GM21447 (cell line): ENCODE data around the gene CASR.

Source experiments
- ATAC-seq: cut with Tn5 transposase; IDR thresholded peaks from one replicate; pipeline ENCODE4 v1.9.1; 2021; ENCODE audit not compliant: unreplicated experiment

Gene CASR

DNA sequence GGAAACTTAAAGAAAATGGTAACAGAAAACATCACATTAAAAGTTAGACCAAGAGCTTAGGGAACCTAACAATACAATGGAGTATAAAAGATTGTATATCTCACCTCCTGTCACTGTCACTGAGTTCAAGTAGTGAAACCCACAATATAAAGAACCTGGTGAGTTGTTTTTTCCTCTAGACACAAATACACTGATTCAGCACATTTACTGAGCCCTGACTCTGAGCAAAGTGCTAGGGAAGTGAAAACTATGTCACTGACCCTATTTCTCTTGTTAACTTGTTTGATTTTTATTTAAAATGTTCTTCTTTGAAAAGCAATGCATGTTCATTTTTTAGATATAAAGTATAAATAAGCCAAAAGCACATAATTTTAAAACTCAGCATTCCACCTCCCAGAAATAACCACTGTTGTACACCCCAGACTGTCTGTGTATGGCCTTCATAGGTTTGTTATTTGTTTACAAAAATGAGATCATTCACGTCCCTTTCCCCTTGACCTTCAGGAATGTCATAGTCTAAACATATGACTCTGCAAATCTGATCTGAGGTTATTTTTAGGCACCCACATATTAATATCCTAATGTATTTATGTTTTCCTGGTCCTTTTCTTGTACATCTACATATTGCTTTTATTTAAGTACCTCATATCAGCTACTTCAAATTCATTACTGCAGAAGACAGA is 72.4 kb downstream of the CASR start:
- peak; percentile 72 for ATAC-seq

DNA sequence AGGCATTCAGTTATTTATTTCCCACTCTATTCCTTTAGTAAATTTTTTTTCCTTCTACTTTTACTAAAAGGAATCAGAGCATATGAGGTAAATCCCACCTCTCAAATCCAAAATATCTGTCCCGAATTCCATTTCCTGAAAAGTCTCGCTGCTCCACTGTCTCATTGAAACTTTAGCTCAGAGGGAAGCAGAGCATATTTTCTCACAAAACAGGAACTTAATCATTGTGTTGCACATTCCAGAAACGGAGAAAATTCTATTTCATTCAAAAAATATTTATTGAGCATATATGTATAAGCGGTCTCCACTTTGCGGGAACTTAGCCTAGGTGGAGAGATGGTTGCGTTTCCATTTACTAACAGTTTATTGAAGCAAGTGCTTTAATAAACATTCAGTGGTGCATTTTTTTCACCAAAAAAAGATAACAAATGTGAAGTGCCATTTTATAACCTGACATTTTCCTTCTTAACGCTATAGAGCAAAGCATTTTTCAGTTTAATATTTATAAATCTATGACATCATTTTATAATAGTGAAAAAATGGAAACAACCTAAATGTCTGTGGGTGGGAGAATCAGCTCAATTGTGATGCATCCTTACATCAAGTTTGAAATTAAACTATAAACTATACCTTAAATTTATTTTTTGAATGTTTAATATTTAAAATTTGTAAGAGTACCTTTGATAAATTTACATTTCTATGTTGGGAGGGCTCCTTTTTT is 74.3 kb downstream of the CASR start:
- no peak for ATAC-seq

DNA sequence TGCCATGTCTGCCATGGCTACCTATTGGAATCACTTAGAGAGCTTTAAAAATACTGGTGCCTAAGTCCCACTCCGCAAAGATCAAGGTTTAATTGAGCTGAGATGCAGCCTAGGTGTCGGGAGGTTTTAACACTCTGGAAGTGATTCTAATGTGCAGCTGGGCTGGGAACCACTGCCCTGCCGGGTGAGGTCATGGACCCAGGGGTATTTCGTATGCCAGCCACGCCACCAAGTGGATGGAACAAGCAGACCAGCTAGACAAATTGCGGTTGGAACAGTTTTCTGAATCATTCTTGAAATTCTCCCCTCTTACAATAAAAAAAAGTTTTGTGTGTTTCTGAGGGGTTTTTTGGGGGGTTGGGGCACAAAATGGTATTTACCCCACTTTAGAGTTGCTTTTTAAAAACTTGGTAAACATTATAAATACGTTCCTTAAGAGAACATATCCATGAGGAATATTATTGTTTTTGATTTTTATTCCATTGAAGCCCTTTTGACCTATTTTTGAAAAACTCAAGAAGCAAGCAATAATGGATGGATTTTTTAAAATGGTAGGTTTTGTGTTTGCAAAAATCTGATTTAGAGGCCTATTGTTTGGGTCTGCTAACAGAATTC is 75.4 kb downstream of the CASR start:
- ATAC-seq, result peak; percentile 82

DNA sequence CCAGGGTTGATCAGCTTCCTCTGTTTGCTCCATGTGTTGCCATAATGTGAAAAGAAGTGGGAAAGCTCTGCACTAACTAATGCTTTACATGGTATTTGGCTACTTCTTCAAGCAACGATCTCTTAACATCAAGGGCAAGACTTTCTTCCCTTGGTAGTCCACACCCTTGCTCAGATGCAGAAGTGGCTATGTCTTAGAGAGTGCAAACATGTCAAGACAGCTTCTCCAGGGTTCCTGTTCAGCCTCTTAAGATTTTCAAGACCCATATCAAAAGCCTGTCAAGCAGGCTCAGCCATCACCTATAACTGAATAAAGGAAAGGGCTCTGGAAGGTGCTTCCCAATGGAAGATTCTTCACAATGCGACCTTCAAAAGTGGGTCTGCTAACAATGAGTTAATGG is 76.7 kb downstream of the CASR start:
- ATAC-seq, result no peak

DNA sequence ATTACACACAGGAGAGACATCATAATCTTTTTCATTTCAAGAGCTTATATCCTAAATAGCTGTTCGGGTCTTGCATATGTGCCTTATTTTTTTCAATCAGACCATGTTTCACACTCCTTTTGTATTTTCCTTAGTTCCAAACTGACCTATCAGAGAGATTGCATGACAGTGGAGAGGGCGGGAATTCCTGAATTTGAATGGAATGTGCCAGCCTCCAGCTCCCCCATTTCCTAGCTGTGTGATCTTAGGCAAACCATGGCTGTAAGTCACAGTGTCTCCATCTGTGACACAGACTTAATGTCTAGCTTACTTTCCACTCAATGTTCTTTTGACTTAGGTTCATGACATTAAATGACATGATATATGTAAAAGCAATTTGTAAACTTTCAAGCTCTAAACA is 79.6 kb downstream of the CASR start:
- no peak for ATAC-seq

DNA sequence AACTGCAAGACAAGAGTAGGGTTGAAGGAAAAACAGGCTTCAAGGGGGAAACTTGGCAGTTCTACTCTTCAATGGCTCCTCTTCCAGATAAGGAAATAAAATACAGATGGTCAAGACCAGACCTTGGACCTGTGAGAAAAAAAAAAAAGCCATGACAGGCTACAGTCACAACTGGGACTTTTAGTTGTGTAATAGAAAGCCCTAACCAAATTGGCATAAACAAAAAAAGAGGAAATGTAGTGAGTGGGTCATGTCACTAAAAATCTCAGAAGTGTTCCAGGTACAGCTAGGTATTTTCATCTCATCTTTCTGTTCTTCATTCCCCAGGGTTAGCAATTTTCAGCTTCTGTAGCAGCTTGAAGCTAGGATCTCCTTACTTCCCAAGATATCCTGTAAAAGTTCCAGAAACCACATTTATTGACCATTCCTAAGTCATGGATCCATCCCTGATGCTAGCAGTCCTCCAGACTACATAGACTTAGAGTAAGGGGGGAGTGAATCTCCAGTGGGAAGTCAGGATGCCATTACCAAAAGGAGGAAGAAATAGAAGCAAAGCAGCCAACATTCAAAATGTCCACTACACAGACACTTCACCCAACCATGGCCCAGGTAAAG is 80.6 kb downstream of the CASR start:
- ATAC-seq, result no peak

DNA sequence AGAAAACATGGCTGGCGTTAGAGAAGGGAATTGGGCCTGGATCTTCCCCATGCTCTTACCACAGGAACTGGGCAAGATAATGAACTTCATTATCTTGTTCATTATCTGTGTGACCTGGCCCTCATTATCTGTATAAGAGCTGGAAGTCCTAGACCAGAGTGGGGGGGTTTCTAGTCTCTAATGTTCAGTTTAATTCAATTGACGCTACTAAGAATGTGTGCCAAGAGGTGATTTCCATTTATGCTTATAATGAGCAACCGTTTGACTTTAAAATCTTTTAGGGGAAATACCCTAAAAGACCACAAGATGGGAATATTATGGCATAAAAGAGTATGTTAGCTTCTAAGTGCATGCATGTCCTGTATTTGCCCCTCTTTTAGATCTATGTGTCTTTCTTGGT is 82.5 kb downstream of the CASR start:
- ATAC-seq, result no peak

DNA sequence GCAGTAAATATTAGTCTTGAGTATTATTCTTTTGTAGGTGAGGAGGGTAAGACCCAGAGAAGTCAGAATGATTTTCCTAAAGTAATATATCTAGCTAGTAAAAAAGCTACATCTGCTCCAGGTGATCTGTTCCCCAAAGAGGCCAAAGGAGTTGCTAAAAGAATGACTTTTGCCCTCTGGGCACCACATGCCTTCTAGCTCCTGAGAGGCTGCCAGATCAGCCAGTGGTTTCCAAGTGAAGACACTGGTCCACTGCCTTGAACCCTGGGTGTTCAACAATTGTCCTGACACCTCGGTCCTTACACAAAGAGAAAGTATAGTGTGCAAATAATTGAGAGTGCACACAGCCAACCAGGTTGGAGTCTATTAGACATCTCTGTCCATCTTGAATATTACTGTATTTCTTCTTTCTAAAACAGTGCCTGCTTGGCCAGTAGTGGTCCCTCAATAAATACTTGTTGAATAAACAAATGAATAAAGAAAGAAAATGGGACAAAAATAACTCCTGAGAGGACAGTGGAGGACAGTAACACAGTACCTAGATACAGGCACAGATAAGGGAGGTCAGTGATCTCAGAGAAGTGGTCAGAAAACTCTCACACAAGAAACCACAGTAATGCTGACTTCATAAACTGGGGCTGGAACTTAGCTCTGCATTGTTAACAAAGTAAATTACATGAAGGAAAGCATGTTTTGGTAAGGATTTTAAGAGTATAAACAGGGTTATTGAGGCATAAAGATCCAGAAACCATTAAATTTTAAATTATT is 85.0 kb downstream of the CASR start:
- no peak for ATAC-seq

DNA sequence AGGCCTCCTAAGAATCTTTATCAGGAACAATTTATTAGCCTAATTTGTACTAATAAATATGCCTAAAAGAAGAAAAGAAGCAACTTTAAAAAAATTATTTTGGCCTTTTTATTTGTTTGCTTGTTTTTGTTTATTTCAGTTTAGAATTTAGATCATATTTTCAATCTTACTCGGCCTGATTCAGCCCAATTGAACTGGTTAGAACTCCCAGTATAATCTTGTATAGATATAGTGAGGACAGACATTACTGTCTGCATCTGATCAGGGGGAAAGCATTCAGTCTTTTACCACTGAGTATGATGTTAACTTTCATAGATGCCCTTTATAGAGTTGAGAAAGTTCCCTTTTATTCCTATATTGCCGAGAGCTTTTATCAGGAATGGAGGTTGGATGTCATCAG is 85.6 kb downstream of the CASR start:
- no peak for ATAC-seq

DNA sequence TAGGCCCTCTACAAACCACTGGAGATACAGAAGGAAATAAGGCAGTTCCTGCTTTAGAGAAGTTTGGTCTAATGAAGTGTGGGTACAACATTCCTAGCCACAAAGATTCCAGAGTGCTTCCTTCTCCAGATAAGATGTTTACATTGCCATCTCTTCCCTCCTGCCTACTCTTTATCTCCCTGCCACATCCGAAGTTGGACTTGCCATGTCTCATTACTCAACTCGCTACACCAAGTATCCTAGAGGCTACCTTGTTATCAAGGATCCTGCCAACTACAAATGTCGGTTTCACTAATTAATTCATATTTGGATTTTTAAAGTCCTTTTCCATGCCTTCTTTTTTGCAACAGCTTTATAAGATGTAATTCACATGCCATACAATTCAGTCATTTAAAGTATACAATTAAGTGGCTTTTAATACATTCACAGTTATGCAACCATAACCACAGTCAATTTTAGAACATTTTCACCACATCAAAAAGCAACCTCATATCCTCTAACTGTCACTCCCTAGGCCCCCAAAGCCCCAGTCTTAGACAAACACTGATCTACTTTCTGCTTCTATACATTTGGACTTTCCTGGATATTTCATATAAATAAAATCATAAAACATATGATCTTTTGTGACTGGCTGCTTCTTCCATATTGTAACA is 87.9 kb downstream of the CASR start:
- no peak for ATAC-seq

DNA sequence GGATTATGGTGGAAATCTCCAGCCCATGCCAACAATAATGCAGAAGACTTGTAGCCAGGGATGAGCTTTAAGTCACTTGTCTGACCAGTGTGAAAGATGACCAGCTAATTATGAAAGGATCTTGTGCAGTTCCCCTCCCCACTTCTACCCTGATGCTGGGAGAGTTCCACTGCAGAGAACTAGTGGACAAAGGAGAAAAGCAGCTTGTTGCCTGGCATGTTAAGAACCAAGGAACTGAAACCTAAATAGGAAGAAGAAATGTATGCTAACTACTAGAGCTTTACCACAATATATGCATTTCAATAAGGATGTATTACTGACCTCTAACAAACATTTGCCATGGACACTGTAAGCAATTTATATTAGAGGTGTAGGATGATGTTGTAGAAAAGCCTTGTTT is 89.4 kb downstream of the CASR start:
- ATAC-seq, result no peak

DNA sequence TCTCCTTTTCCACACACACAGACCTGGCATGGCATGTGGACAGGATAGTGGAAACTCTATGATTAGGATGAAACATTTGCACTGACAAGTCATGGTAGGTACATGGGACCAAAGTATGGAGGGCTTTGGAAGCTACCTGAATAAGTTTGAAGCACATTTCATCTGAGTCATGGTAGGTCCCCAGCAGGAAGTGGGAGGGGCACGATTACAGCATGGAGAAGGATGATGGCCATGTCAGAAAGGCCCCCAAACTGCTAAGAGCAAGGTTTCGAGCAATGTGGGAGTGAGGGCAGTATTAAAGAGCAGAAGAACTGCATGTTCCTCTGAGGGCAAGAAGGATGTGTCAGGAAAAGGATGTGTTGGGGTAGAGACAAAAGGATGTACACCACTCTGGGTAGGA is 90.0 kb downstream of the CASR start:
- ATAC-seq, result no peak

DNA sequence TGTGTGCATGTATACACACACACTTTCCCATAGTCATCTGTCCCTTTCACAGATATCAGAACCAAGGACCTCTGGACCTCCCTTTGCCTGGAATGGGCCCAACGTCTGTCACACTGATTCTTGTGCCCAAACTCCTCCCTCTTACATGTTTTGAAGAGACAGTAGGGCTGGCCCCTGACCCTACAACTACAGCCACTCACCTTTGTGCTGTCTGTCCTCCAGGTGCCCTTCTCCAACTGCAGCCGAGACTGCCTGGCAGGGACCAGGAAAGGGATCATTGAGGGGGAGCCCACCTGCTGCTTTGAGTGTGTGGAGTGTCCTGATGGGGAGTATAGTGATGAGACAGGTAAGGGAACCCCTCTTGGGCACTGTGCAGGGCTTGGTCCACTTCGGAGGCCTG is 98.4 kb downstream of the CASR start:
- ATAC-seq, result no peak

DNA sequence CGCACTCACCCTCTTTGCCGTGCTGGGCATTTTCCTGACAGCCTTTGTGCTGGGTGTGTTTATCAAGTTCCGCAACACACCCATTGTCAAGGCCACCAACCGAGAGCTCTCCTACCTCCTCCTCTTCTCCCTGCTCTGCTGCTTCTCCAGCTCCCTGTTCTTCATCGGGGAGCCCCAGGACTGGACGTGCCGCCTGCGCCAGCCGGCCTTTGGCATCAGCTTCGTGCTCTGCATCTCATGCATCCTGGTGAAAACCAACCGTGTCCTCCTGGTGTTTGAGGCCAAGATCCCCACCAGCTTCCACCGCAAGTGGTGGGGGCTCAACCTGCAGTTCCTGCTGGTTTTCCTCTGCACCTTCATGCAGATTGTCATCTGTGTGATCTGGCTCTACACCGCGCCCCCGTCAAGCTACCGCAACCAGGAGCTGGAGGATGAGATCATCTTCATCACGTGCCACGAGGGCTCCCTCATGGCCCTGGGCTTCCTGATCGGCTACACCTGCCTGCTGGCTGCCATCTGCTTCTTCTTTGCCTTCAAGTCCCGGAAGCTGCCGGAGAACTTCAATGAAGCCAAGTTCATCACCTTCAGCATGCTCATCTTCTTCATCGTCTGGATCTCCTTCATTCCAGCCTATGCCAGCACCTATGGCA is 100.5 kb downstream of the CASR start:
- ATAC-seq, result no peak

DNA sequence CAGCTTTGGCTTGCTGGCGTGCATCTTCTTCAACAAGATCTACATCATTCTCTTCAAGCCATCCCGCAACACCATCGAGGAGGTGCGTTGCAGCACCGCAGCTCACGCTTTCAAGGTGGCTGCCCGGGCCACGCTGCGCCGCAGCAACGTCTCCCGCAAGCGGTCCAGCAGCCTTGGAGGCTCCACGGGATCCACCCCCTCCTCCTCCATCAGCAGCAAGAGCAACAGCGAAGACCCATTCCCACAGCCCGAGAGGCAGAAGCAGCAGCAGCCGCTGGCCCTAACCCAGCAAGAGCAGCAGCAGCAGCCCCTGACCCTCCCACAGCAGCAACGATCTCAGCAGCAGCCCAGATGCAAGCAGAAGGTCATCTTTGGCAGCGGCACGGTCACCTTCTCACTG is 101.0 kb downstream of the CASR start:
- no peak for ATAC-seq

DNA sequence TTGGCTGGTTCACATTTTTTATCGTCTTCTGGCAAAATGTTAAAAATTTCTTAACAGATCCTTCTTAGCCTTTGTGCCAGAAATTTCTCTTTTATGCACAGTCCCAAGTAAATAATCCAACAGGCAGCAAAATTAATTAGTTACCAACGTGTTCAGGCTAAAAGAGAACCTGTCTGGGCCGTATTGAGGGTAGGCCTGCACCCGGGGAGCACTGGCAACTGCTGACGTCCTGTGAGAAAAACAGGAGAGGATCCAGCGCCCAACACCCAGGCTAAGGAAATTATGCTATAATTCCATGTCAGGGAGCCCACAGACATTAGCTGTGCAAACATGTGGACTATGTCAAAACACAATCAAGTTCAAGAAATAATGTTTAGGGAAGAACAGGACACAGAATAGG is 110.9 kb downstream of the CASR start:
- no peak for ATAC-seq

DNA sequence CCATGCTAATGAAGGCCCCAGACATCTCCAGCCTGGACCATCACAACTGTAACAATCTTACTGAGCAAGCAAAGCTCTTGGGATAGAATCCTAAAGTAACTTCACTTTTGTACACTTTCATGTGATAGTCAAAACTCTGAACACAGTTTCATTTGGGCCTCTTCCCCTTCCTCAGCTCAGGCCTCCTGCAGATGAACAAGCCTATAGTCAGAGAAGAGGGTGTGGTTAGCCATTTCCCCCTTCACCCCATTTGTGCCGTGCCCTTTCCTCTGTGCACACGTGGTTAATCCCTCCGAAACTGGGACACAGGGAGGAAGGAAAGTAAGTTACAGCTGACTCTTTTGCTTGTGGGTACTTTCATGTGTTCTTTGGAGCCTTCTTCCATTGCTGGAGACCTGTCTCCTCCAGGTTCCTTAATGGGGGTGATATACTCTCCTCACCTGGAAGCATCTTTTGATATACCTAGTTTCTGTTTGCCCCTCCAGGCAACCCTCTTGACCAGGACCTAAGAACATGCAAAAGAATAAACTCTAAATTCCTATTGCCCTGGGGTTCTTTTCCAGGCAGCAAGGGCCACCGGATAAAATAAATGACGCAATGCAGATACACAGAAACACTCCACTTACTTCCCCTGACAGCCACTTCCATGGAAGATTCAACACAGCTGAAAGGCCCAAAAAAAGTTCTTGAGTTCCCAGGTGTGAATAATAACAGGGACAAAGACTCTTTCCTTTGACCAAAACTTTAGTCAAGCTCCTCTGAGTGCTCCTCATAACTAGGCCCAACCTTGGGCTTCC is 112.0 kb downstream of the CASR start:
- no peak for ATAC-seq

DNA sequence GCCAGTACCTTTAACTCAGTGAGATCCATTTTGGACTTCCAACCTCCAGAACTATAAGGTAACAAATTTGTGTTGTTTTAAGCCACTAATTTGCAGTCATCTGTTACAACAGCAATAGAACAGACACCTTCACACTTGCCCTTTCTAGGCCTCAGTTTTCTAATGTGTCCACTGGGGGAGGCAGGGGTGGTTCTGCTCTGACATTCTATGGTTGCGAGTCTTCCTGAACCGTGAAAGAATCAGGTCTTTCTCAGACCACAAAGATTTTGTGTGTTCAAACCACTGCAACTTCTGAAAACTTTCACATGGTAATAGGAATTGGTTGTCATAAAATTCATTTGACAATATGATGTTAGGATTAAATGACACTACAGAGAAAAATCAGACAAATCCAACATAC is 114.8 kb downstream of the CASR start:
- ATAC-seq, result peak; percentile 64

DNA sequence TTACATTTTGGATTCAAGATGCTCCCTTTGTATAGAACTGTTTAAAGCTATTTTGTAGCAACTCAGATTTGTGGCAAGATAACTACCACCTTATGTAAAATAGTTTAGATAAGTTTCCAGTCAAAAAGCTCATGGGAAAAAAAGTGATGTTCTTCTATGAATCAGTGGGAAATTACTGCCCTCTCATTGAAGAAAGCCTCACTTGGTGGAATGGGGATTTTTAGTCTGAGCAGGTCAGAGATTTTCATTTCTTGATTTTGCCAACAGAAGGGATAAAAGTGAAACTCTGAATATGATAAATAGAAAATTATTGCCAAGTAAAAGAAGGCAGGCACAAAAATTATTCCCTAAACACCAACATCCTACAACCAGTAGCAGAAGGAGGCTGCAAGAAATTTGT is 115.7 kb downstream of the CASR start:
- no peak for ATAC-seq
